Stomach smooth muscle (tissue), 2 donors: ENCODE data around the gene CCDC93.

ENCODE experiments used
- H3K27ac ChIP-seq: one replicate; pipeline ENCODE4 v1.7.0; 2013; ENCODE audit warnings: mild to moderate bottlenecking, low read length, inconsistent platforms
- H3K27me3 ChIP-seq, 2 donors: one replicate each; pipeline ENCODE4 v1.7.0; 2013; ENCODE audit warnings: low read length in 2 of 2; ENCODE audit not compliant: insufficient read depth in 2 of 2, control insufficient read depth in 1 of 2
- H3K36me3 ChIP-seq, 2 donors: one replicate each; pipeline ENCODE4 v1.7.0; 2013; ENCODE audit warnings: low read length in 2 of 2; ENCODE audit not compliant: control insufficient read depth in 2 of 2, insufficient read depth in 2 of 2
- H3K4me1 ChIP-seq: one replicate; pipeline ENCODE4 v1.7.0; 2013; ENCODE audit warnings: low read length; ENCODE audit not compliant: control insufficient read depth, insufficient read depth
- H3K4me3 ChIP-seq, 2 donors: one replicate each; pipeline ENCODE4 v1.7.0; 2013; ENCODE audit warnings: low read length in 2 of 2
- H3K9ac ChIP-seq, 2 donors: one replicate each; pipeline ENCODE4 v1.7.0; 2013; ENCODE audit warnings: low read length in 2 of 2, mild to moderate bottlenecking in 1 of 2
- H3K9me3 ChIP-seq, 2 donors: one replicate each; pipeline ENCODE4 v1.7.0; 2013; ENCODE audit warnings: low read length in 2 of 2; ENCODE audit not compliant: control insufficient read depth in 2 of 2
- donor health status: healthy.
- donor health status: Pancreatic carcinoma.

CCDC93 gene

GRCh38 chr2:118013724-118014491, at the start of gene CCDC93:
CCDC93 (minus strand) TSS chr2:118014070; CDS start chr2:118013995, 75 bp downstream.
- Histone ChIP-seq H3K27me3 (no peaks in the 10 kb centered on the region), H3K9ac (peak within 1 kb of the TSS; percentile 79 to 85), H3K9me3 (no peaks in the 10 kb centered on the region), H3K36me3 (no peaks in the 10 kb centered on the region), H3K4me1 (peaks cover 13% of the 10 kb centered on the region), H3K27ac (peak within 1 kb of the TSS; percentile 53), H3K4me3 (peak within 1 kb of the TSS; percentile 85 to 93)

GRCh38 chr2:118062669-118063068, 48.8 kb upstream of the CCDC93 start:
- no peaks in the 10 kb centered on the region for H3K9me3 ChIP-seq
- no peaks in the 10 kb centered on the region for H3K4me1 ChIP-seq
- H3K27me3 ChIP-seq, result peaks cover 13 to 16% of the 10 kb centered on the region in 2 donors
- H3K27ac ChIP-seq, result no peak overlapping the region
- H3K4me3 ChIP-seq, result no peak overlapping the region
- H3K9ac ChIP-seq, result no peak overlapping the region
- H3K36me3 ChIP-seq, result no peaks in the 10 kb centered on the region

- peaks cover 13 to 16% of the 10 kb centered on the region in 2 donors for H3K27me3 ChIP-seq
- H3K36me3 ChIP-seq, result no peaks in the 10 kb centered on the region
- H3K9ac ChIP-seq, result no peak overlapping the region
- no peaks in the 10 kb centered on the region for H3K4me1 ChIP-seq
- no peak overlapping the region for H3K27ac ChIP-seq
- no peaks in the 10 kb centered on the region for H3K9me3 ChIP-seq
- no peak overlapping the region for H3K4me3 ChIP-seq
Observed at GRCh38 chr2:118062048-118062447, 48.2 kb upstream of the CCDC93 start.

- peaks cover 12 to 13% of the 10 kb centered on the region in 2 donors for H3K27me3 ChIP-seq
- H3K4me3 ChIP-seq, result no peak overlapping the region
- H3K4me1 ChIP-seq, result no peaks in the 10 kb centered on the region
- no peaks in the 10 kb centered on the region for H3K36me3 ChIP-seq
- no peak overlapping the region for H3K9ac ChIP-seq
- no peaks in the 10 kb centered on the region for H3K9me3 ChIP-seq
- no peak overlapping the region for H3K27ac ChIP-seq
Observed at GRCh38 chr2:118061135-118061955, 47.5 kb upstream of the CCDC93 start.

- Histone ChIP-seq H3K36me3 (no peaks in the 10 kb centered on the region), H3K9me3 (no peaks in the 10 kb centered on the region), H3K27me3 (peaks cover 11 to 15% of the 10 kb centered on the region in 2 donors), H3K27ac (no peak overlapping the region), H3K9ac (no peak overlapping the region), H3K4me3 (no peak overlapping the region), H3K4me1 (no peaks in the 10 kb centered on the region)
Observed at GRCh38 chr2:118059919-118060478, 46.1 kb upstream of the CCDC93 start.

- Histone ChIP-seq H3K27ac (no peak overlapping the region), H3K36me3 (no peaks in the 10 kb centered on the region), H3K4me3 (no peak overlapping the region), H3K4me1 (no peaks in the 10 kb centered on the region), H3K9me3 (no peaks in the 10 kb centered on the region), H3K9ac (no peak overlapping the region), H3K27me3 (peaks cover 8 to 18% of the 10 kb centered on the region in 2 donors)
Observed at GRCh38 chr2:118058951-118059350, 45.1 kb upstream of the CCDC93 start.

GRCh38 chr2:118056801-118057200, 42.9 kb upstream of the CCDC93 start:
- Histone ChIP-seq H3K27me3 (peaks cover 14 to 21% of the 10 kb centered on the region in 2 donors), H3K27ac (no peak overlapping the region), H3K36me3 (no peaks in the 10 kb centered on the region), H3K9me3 (no peaks in the 10 kb centered on the region), H3K9ac (no peak overlapping the region), H3K4me1 (no peaks in the 10 kb centered on the region), H3K4me3 (no peak overlapping the region)

GRCh38 chr2:118056165-118056534, 42.3 kb upstream of the CCDC93 start:
- H3K4me1 ChIP-seq, result no peaks in the 10 kb centered on the region
- no peak overlapping the region for H3K9ac ChIP-seq
- no peak overlapping the region for H3K27ac ChIP-seq
- peaks cover 19% of the 10 kb centered on the region in 2 donors for H3K27me3 ChIP-seq
- H3K36me3 ChIP-seq, result no peaks in the 10 kb centered on the region
- H3K9me3 ChIP-seq, result no peaks in the 10 kb centered on the region
- H3K4me3 ChIP-seq, result no peak overlapping the region

- H3K27ac ChIP-seq, result no peak overlapping the region
- no peaks in the 10 kb centered on the region for H3K4me1 ChIP-seq
- H3K9me3 ChIP-seq, result no peaks in the 10 kb centered on the region
- H3K27me3 ChIP-seq, result peaks cover 14 to 20% of the 10 kb centered on the region in 2 donors
- no peaks in the 10 kb centered on the region for H3K36me3 ChIP-seq
- no peak overlapping the region for H3K9ac ChIP-seq
- H3K4me3 ChIP-seq, result no peak overlapping the region
Observed at GRCh38 chr2:118055512-118056164, 41.8 kb upstream of the CCDC93 start.

- Histone ChIP-seq H3K4me1 (no peaks in the 10 kb centered on the region), H3K36me3 (no peaks in the 10 kb centered on the region), H3K4me3 (no peak overlapping the region), H3K27me3 (peaks cover 18 to 27% of the 10 kb centered on the region in 2 donors), H3K27ac (no peak overlapping the region), H3K9me3 (no peaks in the 10 kb centered on the region), H3K9ac (no peak overlapping the region)
Observed at GRCh38 chr2:118054213-118055008, 40.5 kb upstream of the CCDC93 start.
